NCI-H82 treated with DMSO at 0.1 percent for 48 hours (cell line): ENCODE data around the gene LRRC28.
A peak's percentile ranks its signal among the peaks of the same experiment; 100 is the strongest.

Experiments used
- DNase-seq: peaks from one replicate; lab custom pipeline; 2025; ENCODE audit not compliant: unreplicated experiment; lab: John Stamatoyannopoulos, UW

The LRRC28 gene

DNA sequence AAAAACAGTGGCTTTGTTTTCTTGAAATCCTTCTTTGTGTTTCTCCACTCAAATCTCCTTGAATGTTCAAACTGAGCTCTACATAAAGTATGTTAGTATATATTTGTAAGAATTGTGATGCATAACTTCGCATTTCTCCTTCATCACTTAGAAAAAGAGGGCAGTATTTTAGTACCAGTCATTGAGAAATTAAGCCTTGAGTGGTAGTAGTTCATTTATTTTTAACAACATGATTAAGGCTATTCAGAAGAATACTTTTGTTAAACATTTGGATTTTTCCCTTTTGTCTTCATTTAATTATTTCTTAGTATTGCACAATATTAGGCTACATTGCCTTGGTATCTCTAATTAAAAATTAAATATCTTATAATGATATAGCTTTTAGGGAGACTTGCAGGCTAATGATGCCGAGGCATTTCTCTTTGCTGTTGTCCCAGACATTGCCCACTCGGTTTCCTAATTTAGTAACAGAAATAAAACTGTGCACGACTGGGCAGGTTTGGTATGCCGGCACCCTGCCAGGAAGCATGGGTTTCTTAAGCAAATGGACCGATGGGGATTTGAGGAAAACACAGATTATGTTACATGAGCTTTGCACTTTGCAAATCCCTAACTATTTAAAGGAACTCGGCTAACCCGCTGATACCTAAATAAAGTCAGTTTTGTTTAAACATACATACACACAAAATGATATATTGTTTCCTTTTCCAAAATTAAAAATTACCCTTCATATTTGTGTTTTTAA lies 54.7 kb downstream of the LRRC28 start:
- peak; percentile 69 for DNase-seq

DNA sequence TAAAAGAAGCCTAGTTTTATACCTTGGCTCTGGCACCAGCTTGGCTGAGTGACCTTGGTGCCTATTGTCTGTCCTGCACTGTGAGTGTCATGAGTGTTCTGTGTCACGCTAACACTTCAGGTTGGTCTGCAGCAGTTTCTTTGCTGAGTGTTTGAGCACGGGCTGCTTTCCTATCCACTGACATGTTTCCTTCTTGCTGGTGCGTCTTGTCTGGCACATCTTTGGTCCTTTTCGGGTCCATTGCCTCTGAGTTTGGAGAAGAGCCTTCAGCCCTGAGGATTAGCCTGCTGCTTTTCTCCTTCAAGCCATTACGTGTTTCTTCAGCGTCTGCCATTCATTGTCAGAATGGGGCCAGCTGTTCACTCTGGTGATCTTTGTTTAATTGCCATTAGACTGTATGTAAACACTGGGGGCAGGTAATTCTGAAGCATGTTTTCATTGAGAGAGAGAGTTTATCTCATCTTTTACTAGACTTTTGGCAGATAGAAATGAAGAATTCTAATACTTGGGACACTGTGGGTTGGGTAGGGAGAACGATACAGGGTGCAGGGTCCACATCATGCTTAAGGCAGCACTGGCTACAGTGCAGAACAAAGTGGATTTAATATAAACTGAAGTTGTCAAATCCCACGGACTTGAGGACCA lies 55.5 kb downstream of the LRRC28 start:
- peak; percentile 93 for DNase-seq

DNA sequence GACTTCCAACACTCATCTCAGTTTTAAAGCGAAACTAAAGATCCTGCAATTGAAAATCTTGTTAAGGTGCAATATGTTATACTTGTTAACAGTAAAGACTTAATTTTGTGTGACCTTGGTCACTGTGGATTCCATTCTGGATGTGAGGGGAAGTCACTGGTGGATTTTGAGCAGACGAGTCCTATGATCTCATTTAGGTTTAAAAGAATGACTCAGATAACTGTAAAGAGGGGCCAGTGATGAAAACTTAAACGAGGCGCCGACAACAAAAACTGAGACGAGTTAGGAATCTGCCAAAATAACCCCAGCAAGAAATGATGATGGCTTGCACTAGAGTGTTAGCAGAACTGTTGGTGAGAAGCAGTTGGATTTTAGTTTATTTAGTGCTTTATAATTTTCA lies 56.5 kb downstream of the LRRC28 start:
- DNase-seq = peak; percentile 45

- DNase-seq = no peak
Observed at GRCh38 chr15:99310745-99311144, 59.5 kb downstream of the LRRC28 start.

GRCh38 chr15:99312228-99312627 lies 60.9 kb downstream of the LRRC28 start:
- DNase-seq = no peak

- DNase-seq = no peak
Observed at GRCh38 chr15:99312794-99313193, 61.5 kb downstream of the LRRC28 start.

- no peak for DNase-seq
Observed at GRCh38 chr15:99315636-99316035, 64.4 kb downstream of the LRRC28 start.

DNA sequence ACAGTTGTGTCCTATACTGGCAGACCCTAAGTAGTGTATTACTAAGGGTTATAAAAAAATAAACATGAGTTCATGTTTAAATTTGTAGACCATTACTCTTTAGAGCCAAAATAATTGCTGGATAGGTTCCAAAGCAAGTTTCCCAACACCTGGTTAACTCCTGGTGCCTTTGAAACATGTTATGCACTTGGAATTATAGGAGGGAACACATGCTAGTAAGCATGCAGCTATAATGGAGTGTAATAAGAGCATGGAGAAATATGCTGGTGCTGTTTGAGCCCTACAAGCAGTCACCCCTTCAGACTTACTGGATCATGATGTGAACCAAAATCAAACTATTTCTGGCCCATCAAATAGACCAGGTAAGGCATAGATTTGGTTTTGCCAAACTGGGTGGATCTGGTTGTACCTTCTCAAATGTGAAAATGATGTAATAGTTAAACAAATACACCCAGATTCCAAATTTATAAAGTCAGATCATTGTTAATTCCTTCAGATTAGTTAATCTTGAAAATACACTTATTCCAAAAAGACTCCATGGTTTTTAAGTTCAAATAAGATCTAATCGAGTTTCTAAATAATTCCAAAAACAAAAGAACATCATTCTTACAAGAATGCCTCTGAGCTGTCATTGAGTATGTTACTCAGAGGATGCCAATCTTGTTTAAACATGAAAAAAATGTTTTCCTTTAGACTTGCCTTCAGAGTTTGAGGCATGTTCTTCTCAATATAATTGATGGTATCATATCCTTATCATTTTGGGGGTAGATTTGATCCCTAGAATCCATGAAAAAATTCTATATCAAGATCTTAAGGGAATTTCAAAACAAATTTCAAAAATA lies 69.3 kb downstream of the LRRC28 start:
- DNase-seq = no peak

- DNase-seq = no peak
Observed at GRCh38 chr15:99321468-99321867, 70.2 kb downstream of the LRRC28 start.

DNA sequence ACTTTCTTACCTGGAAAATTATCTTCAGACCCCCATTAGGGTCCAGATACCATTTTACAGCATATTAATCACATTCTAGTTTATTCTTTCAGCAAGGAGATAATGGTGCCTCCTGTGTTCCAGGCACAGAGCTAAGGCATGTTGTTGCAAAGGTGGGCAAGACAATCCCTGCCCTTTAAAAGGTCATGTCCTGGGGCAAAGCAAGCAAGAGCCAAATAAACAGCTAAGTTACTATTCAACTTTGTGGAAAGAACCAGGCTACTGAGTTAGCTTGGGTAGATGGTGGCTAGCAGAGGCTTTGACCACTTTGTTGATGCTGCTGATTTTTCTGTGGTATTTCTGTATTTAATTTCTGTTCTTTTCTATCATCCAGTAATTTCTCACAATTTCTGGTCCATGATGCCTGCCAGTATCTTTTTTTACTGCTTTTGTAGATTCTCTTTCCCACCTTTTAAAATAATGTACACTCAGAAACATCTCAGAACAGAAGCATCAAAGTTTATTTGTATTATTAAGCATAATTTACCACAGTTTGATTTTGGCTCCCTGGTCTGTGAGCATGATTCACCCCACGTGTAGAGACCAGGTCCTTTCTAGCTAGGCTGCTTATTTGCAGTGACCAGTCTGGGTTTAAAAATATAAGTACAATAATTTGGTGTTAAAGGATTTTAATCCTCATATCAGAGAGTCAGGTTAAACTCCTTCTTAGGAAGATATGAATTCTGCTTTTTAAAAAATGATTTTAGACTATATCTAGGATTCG lies 71.5 kb downstream of the LRRC28 start:
- DNase-seq = no peak

DNA sequence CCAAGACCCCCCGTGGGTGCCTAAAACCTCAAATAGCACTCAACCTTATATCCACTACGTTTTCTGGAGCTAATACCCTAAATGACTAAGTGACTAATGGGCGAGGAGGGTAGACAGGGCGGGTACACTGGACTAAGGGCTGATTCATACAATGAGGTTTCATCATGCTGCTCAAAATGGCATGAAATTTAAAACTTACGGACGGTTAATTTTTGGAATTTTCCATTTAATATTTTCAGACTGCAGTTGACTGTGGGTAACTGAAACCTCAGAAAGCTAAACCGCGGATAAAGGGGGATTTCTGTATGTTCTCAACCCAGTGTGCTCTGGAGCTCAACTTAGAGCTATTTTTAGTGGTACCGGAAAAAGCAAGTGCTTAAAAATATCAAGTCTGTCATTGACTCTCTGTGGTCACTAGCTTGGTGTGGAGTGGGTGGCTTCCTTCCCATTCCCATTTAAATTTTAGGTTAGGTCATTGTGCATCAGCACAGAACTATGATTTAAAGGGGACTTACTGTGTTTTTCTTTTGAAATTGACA lies 72.9 kb downstream of the LRRC28 start:
- no peak for DNase-seq

GRCh38 chr15:99324700-99325099 lies 73.4 kb downstream of the LRRC28 start:
- DNase-seq = no peak

DNA sequence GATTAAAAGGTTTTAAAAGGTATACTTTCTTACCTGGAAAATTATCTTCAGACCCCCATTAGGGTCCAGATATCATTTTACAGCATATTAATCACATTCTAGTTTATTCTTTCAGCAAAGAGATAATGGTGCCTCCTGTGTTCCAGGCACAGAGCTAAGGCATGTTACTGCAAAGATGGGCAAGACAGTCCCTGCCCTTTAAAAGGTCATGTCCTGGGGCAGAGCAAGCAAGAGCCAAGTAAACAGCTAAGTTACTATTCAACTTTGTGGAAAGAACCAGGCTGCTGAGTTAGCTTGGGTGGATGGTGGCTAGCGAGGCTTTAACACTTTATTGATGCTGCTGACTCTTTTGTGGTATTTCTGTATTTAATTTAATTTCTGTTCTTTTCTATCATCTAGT lies 75.0 kb downstream of the LRRC28 start:
- no peak for DNase-seq

GRCh38 chr15:99328106-99329072 lies 77.1 kb downstream of the LRRC28 start:
- no peak for DNase-seq

DNA sequence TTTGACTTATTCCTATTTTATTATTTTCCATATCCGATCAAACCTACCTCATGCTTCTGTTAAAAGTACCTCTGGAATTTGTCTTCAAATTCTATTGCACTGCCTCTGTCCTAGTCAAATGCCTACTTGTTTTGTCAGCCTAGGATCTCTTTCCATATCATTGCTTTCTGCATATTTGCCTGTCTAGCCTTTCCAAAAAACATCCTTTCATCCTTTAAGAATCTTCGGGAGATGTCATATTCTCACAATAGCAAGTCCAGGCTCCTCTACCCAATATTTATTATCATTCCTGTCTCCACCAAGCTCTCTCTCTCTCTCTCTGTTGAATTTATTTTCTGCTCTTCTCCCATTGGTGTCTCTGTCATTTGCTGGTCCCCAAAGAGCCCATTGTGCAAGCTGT lies 80.1 kb downstream of the LRRC28 start:
- DNase-seq = no peak

GRCh38 chr15:99333413-99333812 lies 82.1 kb downstream of the LRRC28 start:
- DNase-seq = no peak

DNA sequence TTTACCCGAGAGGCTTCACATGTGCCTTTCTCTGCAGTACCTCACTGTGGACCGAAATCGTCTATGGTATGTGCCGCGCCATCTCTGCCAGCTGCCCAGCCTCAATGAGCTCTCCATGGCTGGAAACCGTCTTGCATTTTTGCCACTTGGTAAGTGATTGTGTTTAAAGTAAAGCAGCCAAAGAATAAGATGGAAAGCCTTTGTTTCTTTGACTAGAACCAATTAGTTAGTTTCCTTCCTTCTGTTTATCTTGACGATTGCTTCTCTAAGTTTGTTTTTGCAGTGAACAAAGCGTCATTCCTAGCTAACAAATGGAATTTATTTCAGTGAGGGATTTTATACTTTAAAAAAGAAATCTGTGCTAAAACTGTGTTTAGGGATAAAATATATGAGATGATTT lies 82.7 kb downstream of the LRRC28 start:
- DNase-seq = no peak

GRCh38 chr15:99335508-99335907 lies 84.2 kb downstream of the LRRC28 start:
- no peak for DNase-seq

- no peak for DNase-seq
Observed at GRCh38 chr15:99336794-99337193, 85.5 kb downstream of the LRRC28 start.

- no peak for DNase-seq
Observed at GRCh38 chr15:99340347-99340746, 89.1 kb downstream of the LRRC28 start.
